ENCODE data around the gene CYP4V2.

The CYP4V2 gene

GRCh38 chr4:186167605-186168004, 23.8 kb upstream of the CYP4V2 start:
- TF ChIP-seq ZNF274 (IDR thresholded peaks at IDR 0.05; ENCODE audit: low read depth, low read length): no peak
- H3K4me1 ChIP-seq (ENCODE audit: insufficient read depth, insufficient read length): no peaks in the 10 kb centered on the region

GRCh38 chr4:186168750-186169149, 22.6 kb upstream of the CYP4V2 start:
- no peak overlapping the region for H3K9ac ChIP-seq (ENCODE audit: insufficient read length, low read depth)
- no peaks in the 10 kb centered on the region for H3K36me3 ChIP-seq (ENCODE audit: insufficient read depth, insufficient read length, low read length)
- H3K9me3 ChIP-seq (ENCODE audit: insufficient read depth, low read length): no peaks in the 10 kb centered on the region
- DNase-seq (ENCODE audit: low read depth, low spot score): no peak
- H3K4me1 ChIP-seq (ENCODE audit: insufficient read depth, insufficient read length): no peaks in the 10 kb centered on the region
- no peak overlapping the region for H3K4me3 ChIP-seq (ENCODE audit: insufficient read length, low read depth)
- no peaks in the 10 kb centered on the region for H3K27me3 ChIP-seq (ENCODE audit: insufficient read depth, insufficient read length)
- TF ChIP-seq YY1 (IDR thresholded peaks at IDR 0.05; ENCODE audit: insufficient read depth, insufficient read length) (no peak), SUZ12 (IDR thresholded peaks at IDR 0.05; ENCODE audit: extremely low read depth, insufficient read depth, insufficient read length) (no peak), ZNF274 (IDR thresholded peaks at IDR 0.05; ENCODE audit: low read depth, low read length) (no peak)

More at GRCh38 chr4:186167605-186168004, 23.8 kb upstream of the CYP4V2 start:
- DNase-seq (ENCODE audit: low read depth, low spot score): no peak
- H3K9ac ChIP-seq (ENCODE audit: insufficient read length, low read depth): no peak overlapping the region
- no peaks in the 10 kb centered on the region for H3K9me3 ChIP-seq (ENCODE audit: insufficient read depth, low read length)
- no peak overlapping the region for H3K4me3 ChIP-seq (ENCODE audit: insufficient read length, low read depth)
- no peaks in the 10 kb centered on the region for H3K27me3 ChIP-seq (ENCODE audit: insufficient read depth, insufficient read length)
- H3K36me3 ChIP-seq (ENCODE audit: insufficient read depth, insufficient read length, low read length): no peaks in the 10 kb centered on the region

DNA sequence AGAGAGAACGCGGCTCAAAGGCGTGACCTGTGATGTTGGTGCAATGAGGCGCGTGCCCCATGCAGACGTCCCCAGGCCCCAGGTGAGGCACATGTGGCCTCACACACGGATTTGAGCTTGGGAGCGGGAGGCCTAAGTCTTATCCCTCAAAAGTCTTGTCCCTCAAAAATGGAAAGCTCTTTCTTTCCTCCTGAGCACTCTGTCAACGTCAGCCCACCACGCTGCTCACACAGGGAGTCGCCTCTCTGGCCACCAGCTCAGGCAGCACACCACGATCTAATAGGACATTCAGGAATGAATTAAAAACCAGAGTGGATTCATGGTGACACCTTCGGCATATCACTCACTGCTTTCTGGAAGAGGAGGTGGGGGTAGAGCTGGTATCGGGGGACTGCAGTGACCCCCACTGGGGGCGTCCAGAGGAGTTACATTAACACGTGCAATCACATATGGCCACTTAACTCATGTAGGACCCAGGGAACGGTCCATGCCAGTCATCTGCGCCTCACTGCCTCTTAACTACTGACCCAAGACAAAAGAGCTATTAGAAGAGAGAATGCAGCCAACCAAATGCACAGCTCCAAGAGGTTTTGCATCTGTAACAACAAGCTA, 21.9 kb upstream of the CYP4V2 start:
- Histone ChIP-seq H3K9ac (ENCODE audit: insufficient read length, low read depth) (no peak overlapping the region), H3K9me3 (ENCODE audit: insufficient read depth, low read length) (no peaks in the 10 kb centered on the region), H3K4me1 (ENCODE audit: insufficient read depth, insufficient read length) (no peaks in the 10 kb centered on the region), H3K36me3 (ENCODE audit: insufficient read depth, insufficient read length, low read length) (no peaks in the 10 kb centered on the region), H3K27me3 (ENCODE audit: insufficient read depth, insufficient read length) (no peaks in the 10 kb centered on the region), H3K4me3 (ENCODE audit: insufficient read length, low read depth) (no peak overlapping the region)
- DNase-seq (ENCODE audit: low read depth, low spot score): no peak
- no peak for TF ChIP-seq SUZ12 (IDR thresholded peaks at IDR 0.05; ENCODE audit: extremely low read depth, insufficient read depth, insufficient read length)
- no peak for TF ChIP-seq ZNF274 (IDR thresholded peaks at IDR 0.05; ENCODE audit: low read depth, low read length)
- TF ChIP-seq YY1 (IDR thresholded peaks at IDR 0.05; ENCODE audit: insufficient read depth, insufficient read length): no peak

GRCh38 chr4:186169945-186170802, 21.2 kb upstream of the CYP4V2 start:
- Histone ChIP-seq H3K9ac (ENCODE audit: insufficient read length, low read depth) (no peak overlapping the region), H3K9me3 (ENCODE audit: insufficient read depth, low read length) (no peaks in the 10 kb centered on the region), H3K27me3 (ENCODE audit: insufficient read depth, insufficient read length) (no peaks in the 10 kb centered on the region), H3K4me3 (ENCODE audit: insufficient read length, low read depth) (no peak overlapping the region), H3K4me1 (ENCODE audit: insufficient read depth, insufficient read length) (no peaks in the 10 kb centered on the region), H3K36me3 (ENCODE audit: insufficient read depth, insufficient read length, low read length) (no peaks in the 10 kb centered on the region)
- DNase-seq (ENCODE audit: low read depth, low spot score): no peak
- no peak for TF ChIP-seq ZNF274 (IDR thresholded peaks at IDR 0.05; ENCODE audit: low read depth, low read length)
- TF ChIP-seq YY1 (IDR thresholded peaks at IDR 0.05; ENCODE audit: insufficient read depth, insufficient read length): no peak
- TF ChIP-seq SUZ12 (IDR thresholded peaks at IDR 0.05; ENCODE audit: extremely low read depth, insufficient read depth, insufficient read length): no peak

DNA sequence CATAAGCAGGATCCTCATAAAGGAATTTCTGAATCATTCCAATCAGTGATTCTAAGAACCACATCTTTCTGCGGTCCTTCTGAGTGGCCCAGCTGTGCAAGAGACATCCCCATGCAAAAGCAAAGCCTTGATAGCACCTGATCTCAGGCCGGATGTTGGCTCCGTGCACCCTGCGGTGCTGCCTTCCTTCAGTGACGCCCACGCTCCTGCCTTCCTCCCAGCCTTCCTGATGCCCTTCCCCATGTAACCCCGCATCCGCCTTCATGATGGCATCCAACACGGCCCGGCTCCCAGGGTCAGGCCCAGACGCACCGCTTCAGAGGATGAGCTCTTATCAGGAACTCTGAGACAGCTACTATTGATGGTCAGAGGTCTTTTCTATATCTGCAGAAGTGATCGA, 20.4 kb upstream of the CYP4V2 start:
- H3K4me3 ChIP-seq (ENCODE audit: insufficient read length, low read depth): no peak overlapping the region
- no peaks in the 10 kb centered on the region for H3K4me1 ChIP-seq (ENCODE audit: insufficient read depth, insufficient read length)
- no peak for DNase-seq (ENCODE audit: low read depth, low spot score)
- no peaks in the 10 kb centered on the region for H3K36me3 ChIP-seq (ENCODE audit: insufficient read depth, insufficient read length, low read length)
- H3K27me3 ChIP-seq (ENCODE audit: insufficient read depth, insufficient read length): no peaks in the 10 kb centered on the region
- H3K9me3 ChIP-seq (ENCODE audit: insufficient read depth, low read length): no peaks in the 10 kb centered on the region
- no peak for TF ChIP-seq SUZ12 (IDR thresholded peaks at IDR 0.05; ENCODE audit: extremely low read depth, insufficient read depth, insufficient read length)
- TF ChIP-seq YY1 (IDR thresholded peaks at IDR 0.05; ENCODE audit: insufficient read depth, insufficient read length): no peak
- TF ChIP-seq ZNF274 (IDR thresholded peaks at IDR 0.05; ENCODE audit: low read depth, low read length): no peak
- H3K9ac ChIP-seq (ENCODE audit: insufficient read length, low read depth): no peak overlapping the region

DNA sequence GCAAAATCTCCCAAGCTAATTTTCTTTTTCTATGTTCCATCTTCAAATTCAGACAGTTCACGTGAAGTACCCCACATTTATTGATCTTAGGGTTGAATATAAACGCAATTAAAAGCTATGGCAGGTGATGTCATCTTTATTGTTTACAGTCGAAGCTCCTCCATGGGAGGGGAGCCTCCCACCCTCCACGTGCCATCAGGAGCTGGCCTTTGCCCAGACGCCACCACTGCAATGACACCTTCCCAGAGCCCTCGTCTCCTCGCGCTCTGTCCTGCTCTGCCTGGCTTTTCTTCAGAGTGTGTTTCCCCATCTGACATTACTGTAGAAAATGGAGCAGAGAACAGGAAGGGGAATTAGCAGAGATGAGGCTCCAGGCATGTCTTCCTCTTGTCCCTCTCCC, 18.8 kb upstream of the CYP4V2 start:
- no peaks in the 10 kb centered on the region for H3K27me3 ChIP-seq (ENCODE audit: insufficient read depth, insufficient read length)
- H3K9ac ChIP-seq (ENCODE audit: insufficient read length, low read depth): no peak overlapping the region
- no peak overlapping the region for H3K4me3 ChIP-seq (ENCODE audit: insufficient read length, low read depth)
- TF ChIP-seq ZNF274 (IDR thresholded peaks at IDR 0.05; ENCODE audit: low read depth, low read length) (no peak), YY1 (IDR thresholded peaks at IDR 0.05; ENCODE audit: insufficient read depth, insufficient read length) (no peak), SUZ12 (IDR thresholded peaks at IDR 0.05; ENCODE audit: extremely low read depth, insufficient read depth, insufficient read length) (no peak)
- DNase-seq (ENCODE audit: low read depth, low spot score): no peak
- no peaks in the 10 kb centered on the region for H3K4me1 ChIP-seq (ENCODE audit: insufficient read depth, insufficient read length)
- H3K9me3 ChIP-seq (ENCODE audit: insufficient read depth, low read length): no peaks in the 10 kb centered on the region
- H3K36me3 ChIP-seq (ENCODE audit: insufficient read depth, insufficient read length, low read length): no peaks in the 10 kb centered on the region

- no peak for DNase-seq (ENCODE audit: low read depth, low spot score)
- H3K4me1 ChIP-seq (ENCODE audit: insufficient read depth, insufficient read length): no peaks in the 10 kb centered on the region
- H3K9me3 ChIP-seq (ENCODE audit: insufficient read depth, low read length): no peaks in the 10 kb centered on the region
- H3K36me3 ChIP-seq (ENCODE audit: insufficient read depth, insufficient read length, low read length): no peaks in the 10 kb centered on the region
- no peak overlapping the region for H3K9ac ChIP-seq (ENCODE audit: insufficient read length, low read depth)
- peaks cover 10% of the 10 kb centered on the region for H3K27me3 ChIP-seq (ENCODE audit: insufficient read depth, insufficient read length)
- no peak overlapping the region for H3K4me3 ChIP-seq (ENCODE audit: insufficient read length, low read depth)
- TF ChIP-seq SUZ12 (IDR thresholded peaks at IDR 0.05; ENCODE audit: extremely low read depth, insufficient read depth, insufficient read length) (no peak), YY1 (IDR thresholded peaks at IDR 0.05; ENCODE audit: insufficient read depth, insufficient read length) (no peak), ZNF274 (IDR thresholded peaks at IDR 0.05; ENCODE audit: low read depth, low read length) (no peak)
Measured at GRCh38 chr4:186188107-186188506, 3.3 kb upstream of the CYP4V2 start.

Measured in NT2/D1 (cell line).